SK-N-SH (cell line): ENCODE measurements around the gene MBP. TPM values are rescaled to one million over a fixed set of nuclear protein-coding genes. Genes with fewer than 3 reads are reported as not detected.

Experiments
- CTCF ChIA-PET: fragments of 300-600, 350-600 bp; formaldehyde crosslinking; extraction: SDS; loops from one replicate; lab custom pipeline; 2021; lab: Yijun Ruan, JAX
- POLR2A ChIA-PET: fragments of 350-600 bp; sonication (Branson Sonifier 250); formaldehyde crosslinking; extraction: SDS; loops from one replicate; lab custom pipeline; 2020; ENCODE audit warnings: antibody characterized with exemption, inconsistent platforms; lab: Yijun Ruan, JAX
- DNase-seq: peaks from one replicate; pipeline ENCODE4 v3.0.0; 2012
- H2AFZ ChIP-seq: fragments of 200-600 bp; sonication (generic); 2 replicates; pipeline ENCODE4 v1.8.1; 2016; ENCODE audit warnings: antibody characterized with exemption, mild to moderate bottlenecking, low read depth
- H3F3A ChIP-seq: fragments of 200-600 bp; sonication (generic); replicated peaks from 2 replicates; pipeline ENCODE3; 2016; ENCODE audit warnings: antibody characterized with exemption, mild to moderate bottlenecking; ENCODE audit not compliant: insufficient read depth
- H3K27ac ChIP-seq, 2 experiments: fragments of 200-500 bp in 1 of 2; fragments of 200-600 bp in 1 of 2; sonication (Bioruptor generic) in 1 of 2; sonication (generic), shearing (Covaris generic) in 1 of 2; 2 replicates each; pipeline versions ENCODE4 v1.5.1 to v1.6.1; 2014 to 2016; ENCODE audit warnings: low read depth in 2 of 2, inconsistent platforms in 1 of 2, low read length in 1 of 2, mild to moderate bottlenecking in 1 of 2, mixed read lengths in 1 of 2
- H3K27me3 ChIP-seq: fragments of 200-600 bp; sonication (generic), shearing (Covaris generic); 2 replicates; pipeline ENCODE4 v1.6.1; 2016; ENCODE audit warnings: mixed run types; ENCODE audit not compliant: insufficient read depth
- H3K36me3 ChIP-seq, 2 experiments: fragments of 200-500 bp in 1 of 2; fragments of 200-600 bp in 1 of 2; sonication (Bioruptor generic) in 1 of 2; sonication (generic) in 1 of 2; replicated peaks in 1 of 2; 2 replicates each; pipeline versions ENCODE3 to v1.5.1; 2014 to 2016; ENCODE audit warnings: low read length in 1 of 2, mild to moderate bottlenecking in 1 of 2; ENCODE audit not compliant: insufficient read depth in 2 of 2, control insufficient read depth in 1 of 2
- H3K4me1 ChIP-seq, 2 experiments: fragments of 200-500 bp in 1 of 2; fragments of 200-600 bp in 1 of 2; sonication (Bioruptor generic) in 1 of 2; sonication (generic), shearing (Covaris generic) in 1 of 2; 2 replicates each; pipeline versions ENCODE4 v1.5.1 to v1.6.1; 2014 to 2016; ENCODE audit warnings: low read depth in 1 of 2, low read length in 1 of 2, mixed run types in 1 of 2; ENCODE audit not compliant: insufficient read depth in 2 of 2, control insufficient read depth in 1 of 2
- H3K4me2 ChIP-seq: fragments of 200-600 bp; sonication (generic), shearing (Covaris generic); 2 replicates; pipeline ENCODE4 v1.6.1; 2017; ENCODE audit warnings: mixed run types
- H3K4me3 ChIP-seq, 2 experiments: fragments of 200-500 bp in 1 of 2; fragments of 200-600 bp in 1 of 2; sonication (Bioruptor generic) in 1 of 2; sonication (generic), shearing (Covaris generic) in 1 of 2; 2 replicates each; pipeline versions ENCODE4 v1.5.1 to v1.8.1; 2014 to 2016; ENCODE audit warnings: low read depth in 2 of 2, inconsistent platforms in 1 of 2, low read length in 1 of 2, mild to moderate bottlenecking in 1 of 2, mixed read lengths in 1 of 2, moderate library complexity in 1 of 2
- H3K79me2 ChIP-seq: fragments of 200-600 bp; sonication (generic); 2 replicates; pipeline ENCODE4 v1.8.1; 2017; ENCODE audit warnings: mild to moderate bottlenecking; ENCODE audit not compliant: insufficient read depth
- H3K9ac ChIP-seq: fragments of 200-600 bp; sonication (generic); 2 replicates; pipeline ENCODE4 v1.6.1; 2017; ENCODE audit warnings: mixed run types
- H3K9me2 ChIP-seq: fragments of 200-600 bp; sonication (generic); 2 replicates; pipeline ENCODE4 v1.6.1; 2017; ENCODE audit warnings: mixed run types
- H3K9me3 ChIP-seq: fragments of 200-600 bp; sonication (generic); 2 replicates; pipeline ENCODE4 v1.6.1; 2017; ENCODE audit warnings: mixed run types, mild to moderate bottlenecking, moderate library complexity
- H4K20me1 ChIP-seq: fragments of 200-600 bp; sonication (generic); 2 replicates; pipeline ENCODE4 v1.6.1; 2017; ENCODE audit warnings: mild to moderate bottlenecking, mixed run types; ENCODE audit not compliant: insufficient read depth
- CHD2 ChIP-seq: fragments of 150-350 bp; IDR thresholded peaks from 2 replicates; pipeline ENCODE4 v1.6.1; 2018; ENCODE audit warnings: low read length; ENCODE audit not compliant: partially characterized antibody
- ELF1 ChIP-seq: IDR thresholded peaks from 2 replicates; pipeline ENCODE4 v1.4.0; 2012
- EP300 ChIP-seq, 2 experiments: IDR thresholded peaks; 2 replicates each; pipeline versions ENCODE4 v1.4.0 to v1.6.1; 2012; ENCODE audit warnings: borderline replicate concordance in 1 of 2, low read depth in 1 of 2, low read length in 1 of 2
- FOSL2 ChIP-seq: IDR thresholded peaks from 2 replicates; pipeline ENCODE4 v1.4.0; 2012; ENCODE audit warnings: low read depth, mild to moderate bottlenecking, moderate library complexity, borderline replicate concordance
- FOXJ3 ChIP-seq: sonication (generic); formaldehyde crosslinking; IDR thresholded peaks from 2 replicates; pipeline ENCODE4 v1.5.1; 2020; ENCODE audit warnings: mild to moderate bottlenecking, missing genetic modification reagents
- IRF3 ChIP-seq: fragments of 150-350 bp; IDR thresholded peaks from 2 replicates; pipeline ENCODE4 v1.6.1; 2016; ENCODE audit warnings: mild to moderate bottlenecking, low read depth, low read length
- MEF2A ChIP-seq: IDR thresholded peaks from 2 replicates; pipeline ENCODE4 v1.4.0; 2012; ENCODE audit warnings: low read depth, borderline replicate concordance
- NRF1 ChIP-seq: IDR thresholded peaks from 2 replicates; pipeline ENCODE4 v1.6.1; 2012; ENCODE audit warnings: low read depth, mild to moderate bottlenecking, low read length
- PBX3 ChIP-seq: IDR thresholded peaks from 2 replicates; pipeline ENCODE4; 2012
- RAD21 ChIP-seq: IDR thresholded peaks from 2 replicates; pipeline ENCODE4 v1.6.1; 2012; ENCODE audit warnings: mild to moderate bottlenecking, low read length
- REST ChIP-seq: IDR thresholded peaks from 2 replicates; pipeline ENCODE4 v1.6.1; 2012; ENCODE audit warnings: mild to moderate bottlenecking, low read depth, low read length, moderate library complexity
- SIN3A ChIP-seq: IDR thresholded peaks from 2 replicates; pipeline ENCODE4 v1.6.1; 2012; ENCODE audit warnings: low read depth, mild to moderate bottlenecking, low read length, moderate library complexity, borderline replicate concordance
- TAF1 ChIP-seq: IDR thresholded peaks from 2 replicates; pipeline ENCODE4 v1.6.1; 2012; ENCODE audit warnings: low read depth, mild to moderate bottlenecking, low read length, moderate library complexity, borderline replicate concordance
- TEAD4 ChIP-seq: IDR thresholded peaks from 2 replicates; pipeline ENCODE4 v1.4.0; 2012; ENCODE audit warnings: mild to moderate bottlenecking, borderline replicate concordance; ENCODE audit not compliant: insufficient read depth
- USF1 ChIP-seq: IDR thresholded peaks from 2 replicates; pipeline ENCODE4 v1.4.0; 2012; ENCODE audit warnings: low read depth, borderline replicate concordance
- YY1 ChIP-seq: IDR thresholded peaks from 2 replicates; pipeline ENCODE4 v1.4.0; 2012; ENCODE audit warnings: low read depth, mild to moderate bottlenecking
- ZBTB33 ChIP-seq: IDR thresholded peaks from 2 replicates; pipeline ENCODE4 v1.4.0; 2012; ENCODE audit warnings: low read depth, borderline replicate concordance
- WGBS: methylation state at CpG from one replicate; pipeline ENCODE4 v1.1.6; 2017; ENCODE audit warnings: low lambda C conversion rate; 5-methylcytosine and 5-hydroxymethylcytosine counted together
- polyA plus RNA-seq, 3 experiments: library from polyadenylated mRNA; depleted of rRNA; stranded (reverse); fragments of >200 nt; gene quantifications; 2 replicates each; pipeline ENCODE4 v1.2.3, GENCODE V29; 2012

MBP gene
- polyA plus RNA-seq, 1 of the 3 experiments (the other 2 are of a cell fraction) = 1.6 TPM

- Histone ChIP-seq H3F3A (no peaks in the 10 kb centered on the region), H3K9ac (no peak overlapping the region), H4K20me1 (no peaks in the 10 kb centered on the region), H3K27ac (no peak overlapping the region), H3K4me2 (no peak overlapping the region), H3K79me2 (no peaks in the 10 kb centered on the region), H3K4me1 (no peaks in the 10 kb centered on the region), H3K36me3 (no peaks in the 10 kb centered on the region), H3K9me3 (no peaks in the 10 kb centered on the region), H3K4me3 (no peak overlapping the region), H3K27me3 (no peaks in the 10 kb centered on the region; the same call in 1 of the 2 replicates), H3K9me2 (no peaks in the 10 kb centered on the region), H2AFZ (no peak overlapping the region)
- CTCF ChIA-PET = interaction anchor here (0.8 kb wide), 1 partner anchor 27 kb away, joined by 3 read pairs; no protein-coding TSS in a partner anchor
- POLR2A ChIA-PET = no interaction called here
- TF ChIP-seq NRF1 = no peak
- no peak for TF ChIP-seq SIN3A
- TF ChIP-seq TAF1 = no peak
- TF ChIP-seq EP300 (IDR thresholded peaks at IDR 0.05; ENCODE audit: borderline replicate concordance in 1 of 2, low read depth in 1 of 2, low read length in 1 of 2) = no peak
- no peak for TF ChIP-seq IRF3
- no peak for TF ChIP-seq ZBTB33
- no peak for TF ChIP-seq USF1
- no peak for TF ChIP-seq PBX3
- TF ChIP-seq CHD2 = no peak
- TF ChIP-seq FOSL2 = no peak
- no peak for TF ChIP-seq ELF1
- no peak for TF ChIP-seq MEF2A
- no peak for TF ChIP-seq TEAD4
- no peak for TF ChIP-seq FOXJ3 (CRISPR knock-in tag)
- no peak for TF ChIP-seq RAD21
- TF ChIP-seq YY1 = no peak
- TF ChIP-seq REST = no peak
- 71% methylated on average over 7 of the region's 7 CpGs for WGBS
- DNase-seq = no peak
These were observed 8.0 kb upstream of the MBP start for GRCh38 chr18:77140439-77141109.
